Measurements from ENCODE around the gene FXR1.
"Not testable (repeated sequence)": the region's sequence is repeated elsewhere in the genome, so short reads cannot be mapped to it uniquely, and the experiment has no call there.

The FXR1 gene

GRCh38 chr3:181002331-181002730, 89.9 kb downstream of the FXR1 start:
- H3K4me2 ChIP-seq (ENCODE audit: low read length, poor library complexity, severe bottlenecking); H3K14ac ChIP-seq (ENCODE audit: low read length in 2 of 2); H2BK15ac ChIP-seq (ENCODE audit: low read depth, poor library complexity, severe bottlenecking); H3K27ac ChIP-seq (ENCODE audit: low read length, poor library complexity, severe bottlenecking); H3K9ac ChIP-seq (ENCODE audit: low read length); H2AK5ac ChIP-seq (ENCODE audit: low read length, severe bottlenecking); DNase-seq; H3K79me1 ChIP-seq (replicated peaks; ENCODE audit: low read length, poor library complexity, severe bottlenecking); H3K9me3 ChIP-seq (ENCODE audit: control insufficient read depth, low read length); H3K23ac ChIP-seq (ENCODE audit: low read length in 2 of 2); H3K4me1 ChIP-seq (ENCODE audit: control insufficient read depth, insufficient read depth, low read depth, low read length); H3K36me3 ChIP-seq (ENCODE audit: control insufficient read depth in 1 of 2, insufficient read depth in 2 of 2, low read depth in 1 of 2, low read length in 2 of 2); H4K8ac ChIP-seq (ENCODE audit: low read length); H4K91ac ChIP-seq (ENCODE audit: low read length); H2BK12ac ChIP-seq (ENCODE audit: low read length in 2 of 2); H2BK120ac ChIP-seq (ENCODE audit: low read depth, low read length); H3K27me3 ChIP-seq (ENCODE audit: control insufficient read depth in 1 of 2, insufficient read depth in 1 of 2, low read length in 2 of 2); H2BK5ac ChIP-seq (ENCODE audit: low read depth, low read length, poor library complexity, severe bottlenecking); H3K4me3 ChIP-seq (ENCODE audit: insufficient read depth in 1 of 2, low read depth in 1 of 2, low read length in 2 of 2); H3K18ac ChIP-seq (ENCODE audit: low read depth in 1 of 2, low read length in 2 of 2); H3K4ac ChIP-seq (ENCODE audit: low read depth in 1 of 2, low read length in 2 of 2); H2AFZ ChIP-seq (ENCODE audit: low read depth, low read length): not testable (repeated sequence)
- 59% methylated on average over 4 of the region's 4 CpGs for WGBS

GRCh38 chr3:181003469-181003868, 91.0 kb downstream of the FXR1 start:
- WGBS, result 68% methylated on average over 2 of the region's 2 CpGs
- not testable (repeated sequence) for DNase-seq; H3K36me3 ChIP-seq (ENCODE audit: control insufficient read depth in 1 of 2, insufficient read depth in 2 of 2, low read depth in 1 of 2, low read length in 2 of 2); H2BK15ac ChIP-seq (ENCODE audit: low read depth, poor library complexity, severe bottlenecking); H3K4me2 ChIP-seq (ENCODE audit: low read length, poor library complexity, severe bottlenecking); H3K79me1 ChIP-seq (replicated peaks; ENCODE audit: low read length, poor library complexity, severe bottlenecking); H2BK12ac ChIP-seq (ENCODE audit: low read length in 2 of 2); H3K9ac ChIP-seq (ENCODE audit: low read length); H2AFZ ChIP-seq (ENCODE audit: low read depth, low read length); H4K8ac ChIP-seq (ENCODE audit: low read length); H3K9me3 ChIP-seq (ENCODE audit: control insufficient read depth, low read length); H2AK5ac ChIP-seq (ENCODE audit: low read length, severe bottlenecking); H3K18ac ChIP-seq (ENCODE audit: low read depth in 1 of 2, low read length in 2 of 2); H3K23ac ChIP-seq (ENCODE audit: low read length in 2 of 2); H4K91ac ChIP-seq (ENCODE audit: low read length); H2BK120ac ChIP-seq (ENCODE audit: low read depth, low read length); H3K27ac ChIP-seq (ENCODE audit: low read length, poor library complexity, severe bottlenecking); H3K14ac ChIP-seq (ENCODE audit: low read length in 2 of 2); H2BK5ac ChIP-seq (ENCODE audit: low read depth, low read length, poor library complexity, severe bottlenecking); H3K4ac ChIP-seq (ENCODE audit: low read depth in 1 of 2, low read length in 2 of 2); H3K27me3 ChIP-seq (ENCODE audit: control insufficient read depth in 1 of 2, insufficient read depth in 1 of 2, low read length in 2 of 2); H3K4me3 ChIP-seq (ENCODE audit: insufficient read depth in 1 of 2, low read depth in 1 of 2, low read length in 2 of 2); H3K4me1 ChIP-seq (ENCODE audit: control insufficient read depth, insufficient read depth, low read depth, low read length)

GRCh38 chr3:181006541-181006940, 94.1 kb downstream of the FXR1 start:
- Histone ChIP-seq H3K4me2 (ENCODE audit: low read length, poor library complexity, severe bottlenecking) (no peak overlapping the region), H3K4ac (ENCODE audit: low read depth in 1 of 2, low read length in 2 of 2) (no peak overlapping the region), H2AFZ (ENCODE audit: low read depth, low read length) (no peak overlapping the region), H3K23ac (ENCODE audit: low read length in 2 of 2) (no peak overlapping the region), H3K18ac (ENCODE audit: low read depth in 1 of 2, low read length in 2 of 2) (no peak overlapping the region), H3K9ac (ENCODE audit: low read length) (no peak overlapping the region), H4K91ac (ENCODE audit: low read length) (no peak overlapping the region), H3K14ac (ENCODE audit: low read length in 2 of 2) (no peak overlapping the region), H3K79me1 (replicated peaks; ENCODE audit: low read length, poor library complexity, severe bottlenecking) (no peaks in the 10 kb centered on the region), H3K9me3 (ENCODE audit: control insufficient read depth, low read length) (no peaks in the 10 kb centered on the region), H3K36me3 (ENCODE audit: control insufficient read depth in 1 of 2, insufficient read depth in 2 of 2, low read depth in 1 of 2, low read length in 2 of 2) (no peaks in the 10 kb centered on the region), H4K8ac (ENCODE audit: low read length) (no peak overlapping the region), H2BK5ac (ENCODE audit: low read depth, low read length, poor library complexity, severe bottlenecking) (no peak overlapping the region), H2BK15ac (ENCODE audit: low read depth, poor library complexity, severe bottlenecking) (no peak overlapping the region), H3K27me3 (ENCODE audit: control insufficient read depth in 1 of 2, insufficient read depth in 1 of 2, low read length in 2 of 2) (no peaks in the 10 kb centered on the region), H3K4me1 (ENCODE audit: control insufficient read depth, insufficient read depth, low read depth, low read length) (no peaks in the 10 kb centered on the region), H3K27ac (ENCODE audit: low read length, poor library complexity, severe bottlenecking) (no peak overlapping the region), H2BK12ac (ENCODE audit: low read length in 2 of 2) (no peak overlapping the region), H2BK120ac (ENCODE audit: low read depth, low read length) (no peak overlapping the region), H2AK5ac (ENCODE audit: low read length, severe bottlenecking) (no peak overlapping the region), H3K4me3 (ENCODE audit: insufficient read depth in 1 of 2, low read depth in 1 of 2, low read length in 2 of 2) (no peak overlapping the region)
- DNase-seq, result no peak
- WGBS, result 73% methylated on average over 6 of the region's 7 CpGs

GRCh38 chr3:181007262-181007661, 94.8 kb downstream of the FXR1 start:
- no peak overlapping the region for H2BK12ac ChIP-seq (ENCODE audit: low read length in 2 of 2)
- no peak overlapping the region for H4K8ac ChIP-seq (ENCODE audit: low read length)
- no peak overlapping the region for H3K9ac ChIP-seq (ENCODE audit: low read length)
- no peak overlapping the region for H3K23ac ChIP-seq (ENCODE audit: low read length in 2 of 2)
- H2AK5ac ChIP-seq (ENCODE audit: low read length, severe bottlenecking), result no peak overlapping the region
- no peaks in the 10 kb centered on the region for H3K4me1 ChIP-seq (ENCODE audit: control insufficient read depth, insufficient read depth, low read depth, low read length)
- H2BK15ac ChIP-seq (ENCODE audit: low read depth, poor library complexity, severe bottlenecking), result no peak overlapping the region
- no peaks in the 10 kb centered on the region for H3K27me3 ChIP-seq (ENCODE audit: control insufficient read depth in 1 of 2, insufficient read depth in 1 of 2, low read length in 2 of 2)
- H2AFZ ChIP-seq (ENCODE audit: low read depth, low read length), result no peak overlapping the region
- H3K4me3 ChIP-seq (ENCODE audit: insufficient read depth in 1 of 2, low read depth in 1 of 2, low read length in 2 of 2), result no peak overlapping the region
- 92% methylated on average over 1 of the region's 3 CpGs for WGBS
- no peaks in the 10 kb centered on the region for H3K79me1 ChIP-seq (replicated peaks; ENCODE audit: low read length, poor library complexity, severe bottlenecking)
- no peak overlapping the region for H3K14ac ChIP-seq (ENCODE audit: low read length in 2 of 2)
- no peak overlapping the region for H3K4me2 ChIP-seq (ENCODE audit: low read length, poor library complexity, severe bottlenecking)
- H3K9me3 ChIP-seq (ENCODE audit: control insufficient read depth, low read length), result no peaks in the 10 kb centered on the region
- no peak overlapping the region for H2BK5ac ChIP-seq (ENCODE audit: low read depth, low read length, poor library complexity, severe bottlenecking)
- no peak overlapping the region for H3K27ac ChIP-seq (ENCODE audit: low read length, poor library complexity, severe bottlenecking)
- H3K36me3 ChIP-seq (ENCODE audit: control insufficient read depth in 1 of 2, insufficient read depth in 2 of 2, low read depth in 1 of 2, low read length in 2 of 2), result no peaks in the 10 kb centered on the region
- H2BK120ac ChIP-seq (ENCODE audit: low read depth, low read length), result no peak overlapping the region
- H3K4ac ChIP-seq (ENCODE audit: low read depth in 1 of 2, low read length in 2 of 2), result no peak overlapping the region
- H3K18ac ChIP-seq (ENCODE audit: low read depth in 1 of 2, low read length in 2 of 2), result no peak overlapping the region
- H4K91ac ChIP-seq (ENCODE audit: low read length), result no peak overlapping the region
- no peak for DNase-seq
